Stimulated activated CD4-positive, alpha-beta T cell treated with anti-CD3 and anti-CD28 coated beads, Interleukin-2, amount 100 ng/mL, for 24 hours (primary cell): Measurements from ENCODE around the gene CUEDC2.
A peak's percentile ranks its signal among the peaks of the same experiment; 100 is the strongest.

Source experiments
- DNase-seq, 2 donors: peaks; one replicate each; pipeline ENCODE4 v3.0.0-alpha.2; 2020

CUEDC2 gene

GRCh38 chr10:102424145-102424544, 8.2 kb downstream of the CUEDC2 start:
- DNase-seq: no peak

DNA sequence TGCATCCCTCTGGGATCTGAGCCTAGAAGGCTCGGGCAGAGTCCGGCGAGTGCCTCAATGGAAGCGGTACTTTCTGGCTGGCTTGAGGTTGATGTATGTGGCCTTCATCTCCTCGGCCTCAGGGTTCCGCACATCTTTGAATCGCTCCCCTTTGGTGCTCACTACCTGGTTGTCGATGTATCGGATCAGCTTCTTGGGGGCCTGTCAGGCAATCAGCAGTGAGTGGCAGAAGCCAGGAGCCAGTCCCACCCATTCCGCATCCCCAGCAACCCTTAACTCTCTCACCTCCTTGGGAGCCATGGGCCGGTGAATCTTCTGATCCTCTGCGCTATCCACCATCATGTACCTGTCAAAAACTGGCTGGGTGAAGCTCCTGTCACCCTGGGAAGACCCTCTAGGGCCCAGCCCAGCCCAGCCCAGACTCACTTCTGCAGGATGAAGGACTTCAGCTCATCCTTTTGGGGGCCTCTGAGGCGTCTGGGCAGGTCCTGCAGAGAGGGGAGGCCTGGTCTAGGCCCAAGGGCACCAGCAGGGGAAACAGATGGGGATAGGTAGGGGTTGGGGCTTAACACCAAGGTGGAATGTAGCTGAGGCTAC, 8.9 kb downstream of the CUEDC2 start:
- DNase-seq: no peak

GRCh38 chr10:102422545-102423129, 9.7 kb downstream of the CUEDC2 start:
- DNase-seq: peak in 1 of 2 donors; percentile 69

DNA sequence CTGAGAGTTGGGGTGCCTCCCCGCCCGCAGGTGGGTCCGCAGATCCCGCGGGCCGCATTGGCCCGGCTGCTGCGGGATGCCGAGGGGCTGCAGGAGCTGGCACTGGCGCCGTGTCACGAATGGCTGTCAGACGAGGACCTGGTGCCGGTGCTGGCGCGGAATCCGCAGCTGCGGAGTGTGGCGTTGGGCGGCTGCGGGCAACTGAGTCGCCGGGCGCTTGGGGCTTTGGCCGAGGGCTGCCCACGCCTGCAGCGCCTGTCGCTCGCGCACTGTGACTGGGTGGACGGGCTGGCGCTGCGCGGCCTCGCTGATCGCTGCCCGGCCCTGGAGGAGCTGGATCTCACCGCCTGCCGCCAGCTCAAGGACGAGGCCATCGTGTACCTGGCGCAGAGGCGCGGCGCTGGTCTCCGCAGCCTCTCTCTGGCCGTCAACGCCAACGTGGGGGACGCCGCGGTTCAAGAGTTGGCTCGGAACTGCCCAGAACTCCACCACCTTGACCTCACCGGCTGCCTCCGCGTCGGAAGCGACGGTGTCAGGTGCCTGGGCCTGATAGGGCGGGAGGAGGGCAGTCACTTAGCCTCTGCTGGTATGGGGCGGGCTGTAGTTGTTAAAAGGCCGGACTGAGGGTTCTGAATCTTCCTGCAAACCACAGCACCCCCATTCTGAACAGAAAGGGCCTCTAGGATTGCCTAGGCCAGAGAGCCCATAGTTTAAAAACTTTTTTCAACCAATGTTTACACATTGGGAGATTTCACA, 10.4 kb downstream of the CUEDC2 start:
- no peak for DNase-seq

- no peak for DNase-seq
These were observed 10.9 kb downstream of the CUEDC2 start for GRCh38 chr10:102421507-102421756.

DNA sequence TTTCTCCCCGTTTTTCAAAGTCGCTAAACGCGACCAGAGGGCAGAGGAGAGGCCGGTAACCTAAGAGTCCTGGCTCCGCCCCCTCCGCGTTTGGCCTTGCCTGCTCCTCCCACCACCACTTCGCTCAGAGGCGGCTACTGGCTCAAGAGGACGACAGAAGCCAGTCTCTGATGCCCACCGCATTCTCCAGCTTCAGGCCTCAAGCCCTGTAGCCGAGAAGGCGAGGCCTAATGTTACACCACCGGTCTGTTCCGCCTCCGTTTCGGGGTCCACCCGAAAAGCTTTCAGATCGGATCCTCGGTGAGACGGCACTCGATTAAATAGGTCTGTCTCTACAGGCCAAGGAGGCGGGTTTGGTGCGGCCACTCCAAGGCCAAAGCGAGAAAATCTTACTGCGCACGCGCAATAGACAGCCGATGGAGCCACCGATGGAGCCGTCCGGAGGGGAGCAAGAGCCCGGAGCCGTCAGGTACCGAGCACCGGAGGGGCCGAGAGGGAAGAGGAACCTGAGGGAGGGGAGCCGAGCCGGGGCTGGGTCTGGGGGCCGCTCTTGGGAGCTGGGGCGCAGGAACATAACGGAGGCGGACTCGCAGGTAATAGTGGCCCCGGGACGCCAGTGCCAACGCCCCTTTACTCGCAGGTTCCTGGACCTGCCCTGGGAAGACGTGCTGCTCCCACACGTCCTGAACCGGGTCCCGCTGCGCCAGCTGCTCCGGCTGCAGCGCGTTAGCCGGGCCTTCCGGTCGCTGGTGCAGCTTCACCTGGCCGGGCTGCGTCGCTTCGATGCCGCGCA, 11.5 kb downstream of the CUEDC2 start, which contains the start of gene FBXL15:
FBXL15 (plus strand) TSS at position 123 of the 793 bp plus-strand sequence; CDS start at position 417, 294 bp downstream.
- peak; percentile 96 to 97 for DNase-seq

DNA sequence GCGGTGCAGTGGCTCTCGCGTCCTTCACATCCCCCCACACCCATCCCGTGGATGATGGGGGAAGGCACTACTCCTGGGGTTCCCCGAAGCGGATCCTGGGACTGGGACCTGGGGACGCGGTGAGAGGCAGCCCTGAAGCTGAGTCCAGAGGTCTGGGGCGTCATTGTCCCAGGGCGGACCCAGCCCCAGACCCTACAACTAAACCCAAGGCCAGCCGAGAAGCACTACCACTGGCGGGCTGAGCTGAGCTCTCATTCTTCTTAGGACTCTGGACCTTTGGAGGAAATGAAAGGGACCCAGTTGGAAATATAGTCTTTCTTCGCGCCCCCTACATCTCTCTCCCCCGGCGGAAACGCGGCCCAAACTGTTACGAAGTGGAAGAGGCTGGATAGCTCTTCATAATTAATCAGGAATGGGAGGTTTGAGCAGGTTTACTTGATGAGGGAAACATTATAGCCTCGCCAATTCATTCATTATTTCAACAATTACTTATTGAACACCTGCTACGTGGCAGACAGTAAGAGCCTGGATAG, 12.1 kb downstream of the CUEDC2 start:
- DNase-seq: no peak

DNA sequence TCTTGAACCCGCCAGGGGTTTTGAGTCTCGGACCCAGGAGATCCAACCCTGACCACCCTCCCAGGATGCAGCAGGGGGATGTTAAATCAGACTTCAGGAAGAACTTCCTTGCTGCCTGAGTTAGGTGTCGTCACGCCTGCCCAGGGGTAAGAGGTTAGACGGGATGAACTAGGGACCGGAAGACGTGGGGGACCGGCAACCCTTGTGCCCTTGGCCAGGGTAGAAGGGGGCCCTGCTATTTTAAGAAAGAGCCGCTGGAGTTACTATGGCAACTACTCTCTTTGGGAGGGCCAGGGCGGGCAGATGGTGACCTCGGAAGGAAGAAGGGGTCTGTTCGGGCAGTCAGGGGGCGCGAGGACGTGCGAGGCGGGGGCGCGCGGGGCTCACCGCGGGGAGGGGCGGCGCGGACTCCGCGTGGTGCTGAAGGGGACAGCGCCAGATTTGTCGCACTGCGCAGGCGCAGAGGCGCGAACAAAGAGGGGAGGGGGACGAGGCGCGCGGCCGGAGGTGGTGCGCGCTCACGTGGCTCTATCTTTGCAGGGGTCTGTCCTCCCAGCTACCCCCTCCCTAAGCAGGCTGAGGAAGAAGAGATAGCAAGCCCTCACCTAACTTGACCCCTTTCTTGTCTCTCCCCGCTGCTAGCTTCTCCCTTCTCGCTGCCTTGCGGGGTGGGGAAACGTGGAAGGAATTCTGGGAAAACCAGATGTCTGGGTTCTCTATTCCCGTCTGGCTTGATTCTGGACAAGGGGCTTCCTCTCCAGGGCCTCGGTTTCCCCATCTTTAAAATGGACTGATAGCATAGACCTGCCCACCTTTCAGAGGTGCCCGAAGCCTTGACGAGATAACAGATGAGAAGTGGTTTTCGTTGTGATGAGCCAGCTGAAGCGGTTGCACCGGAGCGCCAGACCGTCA, 12.8 kb downstream of the CUEDC2 start:
- peak; percentile 74 to 77 for DNase-seq

DNA sequence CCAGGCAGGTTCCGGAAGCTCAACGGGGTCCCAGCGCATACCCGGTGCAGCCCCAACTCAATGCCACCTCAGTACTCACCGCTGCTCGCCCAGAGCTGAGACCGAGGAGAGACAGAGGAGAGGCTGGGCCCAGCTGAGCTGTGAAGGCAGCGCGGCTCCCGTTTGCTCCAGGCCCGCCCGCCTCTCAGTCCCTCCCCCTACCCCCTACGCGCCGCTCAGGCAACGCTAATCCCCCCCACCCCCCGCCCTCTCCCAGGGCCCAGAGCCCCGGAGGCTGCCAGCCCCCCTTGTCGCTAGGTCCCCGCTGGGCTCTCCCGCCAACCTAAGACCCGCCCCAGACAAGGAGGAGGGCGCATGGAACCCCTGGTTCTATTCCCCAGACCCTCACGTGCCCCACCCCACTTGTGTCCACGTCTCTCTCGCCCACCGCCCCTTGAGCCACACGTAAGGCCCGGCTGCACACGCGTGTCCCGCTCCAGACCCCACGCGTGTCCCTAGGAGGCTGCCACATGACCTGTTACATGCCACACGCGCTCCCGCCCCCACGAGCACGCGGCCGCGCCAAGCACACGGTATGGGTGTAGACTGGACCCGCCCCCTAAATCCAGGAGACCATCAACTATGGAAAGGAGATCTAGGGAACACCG, 13.6 kb downstream of the CUEDC2 start, which contains the start of gene PSD:
PSD (minus strand) TSS at position 164 of the 647 bp plus-strand sequence. CDS start 1,747 bp downstream, outside the sequence.
- no peak for DNase-seq

DNA sequence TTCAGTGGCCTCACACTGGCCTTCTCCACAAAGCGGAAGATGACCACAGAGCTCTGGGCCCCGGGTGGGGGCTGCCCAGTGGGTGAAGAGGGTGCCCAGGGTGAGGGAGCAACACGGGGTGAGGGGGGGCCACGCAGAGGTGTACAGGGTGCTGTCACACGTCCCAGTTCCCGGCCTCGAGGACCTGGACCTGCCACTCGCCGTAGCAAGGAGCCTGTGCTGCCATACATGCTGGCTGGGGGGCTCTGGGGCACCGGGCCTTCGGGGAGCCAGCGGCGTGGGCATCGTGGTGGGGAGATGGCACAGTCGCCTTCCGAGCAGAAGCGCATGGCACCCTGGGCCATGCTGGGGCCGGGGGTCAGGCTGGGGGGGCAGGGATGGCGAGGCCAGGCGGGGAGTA, 15.7 kb downstream of the CUEDC2 start:
- no peak for DNase-seq

- no peak for DNase-seq
These were observed 16.1 kb downstream of the CUEDC2 start for GRCh38 chr10:102416283-102416682.

DNA sequence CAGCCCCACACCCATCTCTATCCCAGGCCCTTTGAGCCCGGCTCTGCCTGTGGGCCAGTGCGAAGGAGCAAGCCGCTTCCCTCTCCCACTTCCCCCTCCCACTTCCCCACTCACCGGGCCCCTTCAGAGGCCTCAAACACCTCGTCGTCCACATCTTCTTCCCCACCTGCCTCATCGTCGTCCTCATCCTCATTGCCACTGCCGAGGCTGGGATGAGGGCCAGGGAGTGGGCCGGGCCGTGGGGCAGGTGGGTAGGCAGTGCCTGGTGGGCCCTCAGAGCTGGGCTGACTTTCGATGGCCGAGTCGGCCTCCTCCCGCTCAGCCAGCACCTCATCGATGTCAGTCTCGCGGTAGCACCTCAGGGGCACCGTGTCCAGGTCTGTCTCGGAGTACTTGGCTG, 17.6 kb downstream of the CUEDC2 start:
- DNase-seq: no peak

- DNase-seq: no peak
These were observed 18.4 kb downstream of the CUEDC2 start for GRCh38 chr10:102413806-102414561.

DNA sequence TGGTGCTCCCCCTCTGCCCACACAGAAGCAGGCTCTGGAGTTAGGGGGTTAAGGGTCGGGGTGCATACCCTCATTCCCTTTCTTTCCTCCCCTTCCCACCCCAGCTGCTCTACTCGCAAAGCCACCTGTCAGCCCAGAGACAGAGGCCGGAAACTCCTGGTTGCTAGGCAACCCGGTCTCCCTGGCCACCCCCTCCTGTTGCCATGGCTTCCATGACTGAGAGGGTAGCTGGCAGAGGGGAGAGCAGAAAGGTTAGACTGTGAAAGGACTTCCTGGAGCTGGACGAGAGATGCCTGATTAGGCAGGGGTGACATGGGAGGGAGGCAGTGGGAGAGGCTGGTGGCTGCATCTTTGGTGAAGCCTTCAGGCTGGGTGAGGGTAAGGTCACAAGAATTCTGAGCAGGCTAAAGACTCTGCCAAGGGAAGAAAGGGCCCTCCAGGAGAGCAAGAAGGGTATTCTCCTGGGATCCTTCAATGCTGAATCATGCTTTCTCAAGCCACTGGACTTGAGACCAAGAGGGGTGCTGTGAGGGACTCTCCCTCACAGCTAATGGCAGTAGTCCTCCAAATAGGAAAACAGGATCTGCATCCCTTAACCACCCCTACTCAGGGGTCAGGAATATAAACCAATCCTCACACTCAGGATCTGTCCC, 19.2 kb downstream of the CUEDC2 start:
- peak; percentile 51 for DNase-seq

DNA sequence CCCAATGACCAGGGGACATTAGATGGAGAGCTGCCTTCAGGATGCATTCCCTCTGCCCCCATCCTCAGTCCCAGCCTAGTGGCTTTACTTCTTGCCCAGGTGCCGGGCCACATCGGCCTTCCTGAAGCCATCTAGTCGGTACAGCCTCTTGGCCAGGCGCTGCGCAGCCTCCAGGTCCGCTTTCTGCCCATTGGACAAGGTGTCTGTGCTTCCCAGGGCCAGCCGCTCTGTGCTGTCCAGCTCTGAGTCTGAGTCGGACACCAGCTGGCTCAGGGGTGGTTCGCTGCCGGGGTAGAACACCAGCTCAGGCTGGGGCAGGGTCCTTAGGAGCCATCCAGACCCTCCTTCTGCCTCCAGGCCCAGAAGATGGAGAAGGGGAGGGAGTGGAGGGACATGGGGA, 20.1 kb downstream of the CUEDC2 start:
- DNase-seq: no peak

DNA sequence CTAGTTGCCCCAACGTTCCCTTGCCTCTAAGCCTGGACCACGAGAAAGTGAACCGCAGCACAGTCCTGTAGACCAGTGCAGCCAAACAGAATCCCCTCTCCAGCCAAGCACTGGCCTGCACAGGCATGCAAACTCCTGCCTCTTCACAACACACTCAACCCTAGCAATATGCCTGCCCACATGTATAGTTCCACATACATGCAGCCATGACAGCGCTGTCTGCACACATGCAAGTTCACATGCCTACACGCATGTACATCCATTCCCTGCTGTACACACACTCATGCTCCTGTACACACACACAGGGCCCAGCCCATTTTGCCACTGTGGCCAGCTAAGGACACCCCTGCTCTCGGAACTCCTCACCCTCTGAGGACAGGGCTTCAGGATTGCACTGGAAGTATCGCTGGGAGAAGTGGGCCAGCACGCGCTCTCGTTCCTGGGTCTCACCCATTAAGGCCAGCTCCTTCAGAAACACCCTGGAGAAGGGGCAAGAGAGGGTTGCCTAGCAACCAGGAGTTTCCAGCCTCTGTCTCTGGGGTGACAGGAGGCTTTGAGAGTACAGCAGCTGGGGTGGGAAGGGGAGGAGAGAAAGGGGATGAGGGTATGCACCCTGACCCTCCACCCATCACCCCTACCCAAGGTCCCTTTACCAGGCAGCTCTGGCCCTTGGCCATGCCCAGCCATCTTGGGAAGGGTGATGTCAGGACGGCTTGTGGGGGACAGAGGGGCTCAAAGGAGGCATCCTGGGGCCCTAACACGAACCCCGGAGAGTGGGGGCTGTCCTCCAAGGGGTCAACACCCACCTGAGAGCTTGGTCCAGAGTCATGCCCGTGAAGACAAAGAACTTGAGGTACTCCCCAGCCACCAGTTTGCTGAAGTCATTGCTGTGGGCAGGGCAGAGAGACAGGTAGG, 20.8 kb downstream of the CUEDC2 start:
- DNase-seq: no peak

- peak; percentile 70 to 79 for DNase-seq
These were observed 21.8 kb downstream of the CUEDC2 start for GRCh38 chr10:102410429-102411073.

DNA sequence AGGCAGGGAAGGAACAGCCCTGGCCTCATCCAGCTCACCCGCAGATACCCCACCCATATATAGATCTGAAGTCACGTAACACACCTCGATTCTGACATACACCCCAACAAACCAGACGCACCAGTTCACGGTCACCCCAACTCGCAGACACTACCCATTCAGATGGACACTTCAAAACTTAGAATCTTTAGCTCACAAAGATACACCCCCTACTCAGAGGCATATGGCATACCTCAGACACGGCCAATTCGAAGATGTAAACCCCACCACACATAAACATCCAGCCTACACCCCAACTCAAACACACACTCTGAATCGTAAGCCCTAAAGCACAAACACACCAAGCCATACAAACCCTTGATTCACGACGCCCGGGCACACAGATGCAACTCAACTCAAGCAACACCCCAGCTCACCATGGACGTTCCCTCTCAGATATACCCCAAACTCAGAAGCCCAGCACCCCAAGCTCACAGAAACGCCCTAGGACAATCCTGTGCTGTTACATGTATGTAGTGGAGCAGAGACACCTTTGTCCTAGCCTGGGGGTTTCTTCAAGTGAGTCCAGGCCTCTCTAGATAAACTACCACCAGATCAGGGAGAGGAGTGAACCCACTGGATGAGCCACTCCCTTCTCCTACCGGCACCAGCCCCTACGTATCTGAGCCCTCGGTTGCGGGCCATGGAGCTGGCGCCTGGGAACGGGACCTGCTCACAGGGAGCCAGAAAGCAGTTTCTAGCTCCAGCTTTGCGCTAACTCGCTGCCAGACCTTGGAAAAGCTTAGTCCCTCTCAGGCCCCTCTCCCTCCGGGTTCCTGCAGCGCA, 22.6 kb downstream of the CUEDC2 start:
- peak in 1 of 2 donors; percentile 18 for DNase-seq
